ENCODE results near the gene PIK3C3. TPM values are rescaled to one million over a fixed set of nuclear protein-coding genes. Genes with fewer than 3 reads are reported as not detected.

The PIK3C3 gene
- total and polyA plus RNA-seq, 11 donors, result 9.5 to 44.3 (median 28.2) TPM

DNA sequence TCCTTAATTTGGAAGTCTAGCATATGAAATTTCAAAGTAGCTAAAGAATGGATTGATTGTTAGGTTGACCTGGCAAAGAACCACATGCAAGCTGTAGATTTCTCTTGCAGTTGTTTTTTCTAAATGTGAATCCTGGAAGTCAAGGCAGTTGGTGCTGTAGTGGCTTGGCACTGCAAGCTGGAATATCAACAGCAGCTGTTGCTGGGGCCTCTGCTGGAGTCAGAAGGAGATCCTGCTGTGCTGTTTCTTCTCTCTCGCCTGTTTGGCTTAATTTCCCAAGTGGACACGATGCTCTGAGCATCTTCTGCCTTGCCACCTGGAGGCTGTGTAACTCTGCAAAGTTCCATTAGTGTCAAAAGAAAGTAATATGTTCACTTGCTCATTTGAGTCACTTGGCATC is 12.6 kb downstream of the PIK3C3 start:
- Histone ChIP-seq H3K4me1 (peaks cover 0 to 41% (median 22%) of the 10 kb centered on the region in 12 donors), H3K27ac (no peak overlapping the region), H3K9me3 (no peaks in the 10 kb centered on the region), H3K4me3 (no peak overlapping the region), H3K27me3 (no peaks in the 10 kb centered on the region), H3K36me3 (peaks cover 0 to 79% (median 51%) of the 10 kb centered on the region in 9 donors)
- TF ChIP-seq POLR2A (IDR thresholded peaks at IDR 0.05), result no peak
- TF ChIP-seq, protein P1, sequence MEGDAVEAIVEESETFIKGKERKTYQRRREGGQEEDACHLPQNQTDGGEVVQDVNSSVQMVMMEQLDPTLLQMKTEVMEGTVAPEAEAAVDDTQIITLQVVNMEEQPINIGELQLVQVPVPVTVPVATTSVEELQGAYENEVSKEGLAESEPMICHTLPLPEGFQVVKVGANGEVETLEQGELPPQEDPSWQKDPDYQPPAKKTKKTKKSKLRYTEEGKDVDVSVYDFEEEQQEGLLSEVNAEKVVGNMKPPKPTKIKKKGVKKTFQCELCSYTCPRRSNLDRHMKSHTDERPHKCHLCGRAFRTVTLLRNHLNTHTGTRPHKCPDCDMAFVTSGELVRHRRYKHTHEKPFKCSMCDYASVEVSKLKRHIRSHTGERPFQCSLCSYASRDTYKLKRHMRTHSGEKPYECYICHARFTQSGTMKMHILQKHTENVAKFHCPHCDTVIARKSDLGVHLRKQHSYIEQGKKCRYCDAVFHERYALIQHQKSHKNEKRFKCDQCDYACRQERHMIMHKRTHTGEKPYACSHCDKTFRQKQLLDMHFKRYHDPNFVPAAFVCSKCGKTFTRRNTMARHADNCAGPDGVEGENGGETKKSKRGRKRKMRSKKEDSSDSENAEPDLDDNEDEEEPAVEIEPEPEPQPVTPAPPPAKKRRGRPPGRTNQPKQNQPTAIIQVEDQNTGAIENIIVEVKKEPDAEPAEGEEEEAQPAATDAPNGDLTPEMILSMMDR (IDR thresholded peaks at IDR 0.05), result no peak
- DNase-seq (peak in 1 of 5 donors; percentile 33), ATAC-seq (peak in 3 of 4 donors; percentile 20 to 57 (median 50))
- WGBS, 4 donors, result 57 to 76% (median 67%) methylated on average over 2 of the region's 2 CpGs
- intact Hi-C loops (cut with DNase I), result loop anchor here in 1 of 10 donors (10.0 kb wide), 1 partner anchor 77 kb away; no protein-coding TSS in a partner anchor

DNA sequence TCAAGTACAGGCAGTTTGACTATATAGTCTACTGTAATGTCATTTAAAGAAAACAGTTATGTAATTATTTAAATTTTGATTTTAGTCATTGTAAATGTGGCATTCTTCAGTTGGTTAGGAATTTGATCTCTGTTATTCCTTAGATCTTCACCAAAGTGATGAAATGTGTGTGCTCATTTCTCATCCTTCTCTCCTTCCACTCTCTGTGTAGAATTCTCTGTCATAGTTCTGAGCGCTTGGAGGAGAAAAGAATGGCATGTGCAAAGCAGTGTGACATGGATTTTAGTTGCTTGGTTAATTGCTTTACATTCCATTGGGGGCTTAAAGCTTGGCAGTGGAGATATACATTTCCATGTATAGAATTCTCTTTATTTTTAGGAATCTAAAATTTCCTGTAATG is 14.8 kb downstream of the PIK3C3 start:
- no peaks in the 10 kb centered on the region for H3K27me3 ChIP-seq
- 96 to 100% (median 99%) methylated on average over 1 of the region's 1 CpG for WGBS, 4 donors
- H3K27ac ChIP-seq, result no peak overlapping the region
- peaks cover 0 to 65% (median 40%) of the 10 kb centered on the region in 9 donors for H3K36me3 ChIP-seq
- H3K9me3 ChIP-seq, result no peaks in the 10 kb centered on the region
- no peak for ATAC-seq
- intact Hi-C loops (cut with DNase I), result loop anchor here in 1 of 10 donors (10.0 kb wide), 1 partner anchor 75 kb away; no protein-coding TSS in a partner anchor
- TF ChIP-seq, protein P1 (IDR thresholded peaks at IDR 0.05), result no peak
- TF ChIP-seq POLR2A (IDR thresholded peaks at IDR 0.05), result no peak
- DNase-seq, result no peak
- H3K4me3 ChIP-seq, result no peak overlapping the region
- H3K4me1 ChIP-seq, result peaks cover 0 to 45% (median 24%) of the 10 kb centered on the region in 12 donors

DNA sequence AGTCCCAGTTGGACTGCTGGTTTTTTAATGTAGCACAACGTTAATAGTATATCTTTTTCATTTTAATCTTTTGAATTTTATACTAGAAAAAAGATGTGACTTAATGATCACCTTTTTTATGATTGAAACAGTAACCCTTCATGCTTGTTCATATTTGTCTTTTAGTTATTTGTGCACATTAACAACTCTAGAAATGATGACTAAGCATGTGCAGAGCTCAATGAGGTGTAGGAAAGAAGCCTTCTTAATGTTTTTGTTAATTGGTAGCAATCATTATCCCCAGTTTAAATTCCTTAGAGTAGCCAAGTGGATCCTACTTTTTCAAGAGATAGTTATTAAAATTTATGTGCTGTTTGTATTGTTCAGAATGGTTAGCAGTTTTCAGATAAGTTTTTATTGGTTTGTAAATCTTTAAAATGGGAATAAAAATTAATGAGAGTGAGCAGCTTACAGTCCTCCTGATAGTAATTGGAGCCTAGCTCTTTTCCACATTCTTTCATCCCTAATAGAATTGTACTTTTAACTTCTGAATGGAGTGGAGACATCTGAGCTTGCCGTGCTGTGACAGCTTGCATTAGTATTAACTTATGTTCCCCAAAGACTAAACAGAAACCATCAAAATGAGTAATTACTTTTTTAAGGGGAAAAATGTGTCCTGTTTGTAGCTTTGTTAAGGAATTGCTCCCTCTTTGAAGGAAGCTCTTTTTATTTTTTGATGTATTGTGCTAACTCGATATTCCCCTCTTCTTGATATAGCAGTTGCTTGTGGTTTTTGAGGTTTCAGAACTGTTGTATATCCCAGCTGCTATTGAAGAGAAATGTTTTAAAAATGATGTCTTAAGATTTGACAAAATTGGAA is 17.3 kb downstream of the PIK3C3 start:
- no peaks in the 10 kb centered on the region for H3K27me3 ChIP-seq
- no peak for TF ChIP-seq POLR2A (IDR thresholded peaks at IDR 0.05)
- TF ChIP-seq, protein P1 (IDR thresholded peaks at IDR 0.05), result no peak
- H3K9me3 ChIP-seq, result no peaks in the 10 kb centered on the region
- H3K4me1 ChIP-seq, result peaks cover 0 to 22% (median 9%) of the 10 kb centered on the region in 12 donors
- intact Hi-C loops (cut with DNase I), result no loop called here
- DNase-seq (no peak), ATAC-seq (no peak)
- no peak overlapping the region for H3K4me3 ChIP-seq
- H3K27ac ChIP-seq, result no peak overlapping the region
- 61 to 85% (median 74%) methylated on average over 3 of the region's 3 CpGs for WGBS, 4 donors
- peaks cover 0 to 67% (median 33%) of the 10 kb centered on the region in 9 donors for H3K36me3 ChIP-seq

DNA sequence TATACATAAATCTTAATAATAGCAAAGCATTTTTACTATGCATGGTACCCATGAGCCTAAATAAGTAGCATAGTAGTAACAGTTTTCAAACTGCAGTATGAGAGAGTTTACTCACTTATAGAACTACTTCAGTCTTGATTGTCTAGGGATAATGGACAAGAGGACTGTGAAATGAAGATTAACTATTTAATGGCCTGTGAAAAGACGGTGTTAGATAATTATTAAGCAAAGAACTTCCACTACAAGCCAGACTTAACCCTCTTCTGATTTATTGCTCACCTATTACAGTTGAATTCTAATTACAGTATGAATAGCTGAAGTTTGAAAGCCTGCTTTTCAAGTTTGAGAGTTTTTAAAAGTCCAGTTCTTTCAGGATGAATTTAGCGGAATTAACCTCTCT is 18.9 kb downstream of the PIK3C3 start:
- H3K4me1 ChIP-seq, result peaks cover 0 to 15% (median 0%) of the 10 kb centered on the region in 12 donors
- H3K27ac ChIP-seq, result no peak overlapping the region
- no peak for DNase-seq
- no peak for ATAC-seq
- 95 to 97% (median 97%) methylated on average over 2 of the region's 2 CpGs for WGBS, 4 donors
- no peaks in the 10 kb centered on the region for H3K27me3 ChIP-seq
- H3K4me3 ChIP-seq, result no peak overlapping the region
- no peaks in the 10 kb centered on the region for H3K9me3 ChIP-seq
- intact Hi-C loops (cut with DNase I), result no loop called here
- H3K36me3 ChIP-seq, result peaks cover 0 to 53% (median 30%) of the 10 kb centered on the region in 9 donors
- no peak for TF ChIP-seq POLR2A (IDR thresholded peaks at IDR 0.05)
- TF ChIP-seq, protein P1 (IDR thresholded peaks at IDR 0.05), result no peak

Data from heart left ventricle (tissue), 16 donors.